ENCODE measurements around the gene CHIC1.
"Not testable (repeated sequence)": the region's sequence is repeated elsewhere in the genome, so short reads cannot be mapped to it uniquely, and the experiment has no call there.

DNA sequence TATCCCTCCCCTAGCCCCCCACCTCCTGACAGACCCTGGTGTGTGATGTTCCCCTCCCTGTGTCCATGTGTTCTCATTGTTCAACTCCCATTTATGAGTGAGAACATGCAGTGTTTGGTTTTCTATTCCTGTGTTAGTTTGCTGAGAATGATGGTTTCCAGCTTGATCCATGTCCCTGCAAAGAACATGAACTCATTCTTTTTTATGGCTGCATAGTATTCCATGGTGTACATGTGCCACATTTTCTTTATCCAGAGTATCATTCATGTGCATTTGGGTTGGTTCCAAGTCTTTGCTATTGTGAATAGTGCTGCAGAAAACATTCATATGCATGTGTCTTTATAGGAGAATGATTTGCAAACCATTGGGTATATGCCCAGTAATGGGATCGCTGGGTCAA is 34.8 kb downstream of the CHIC1 start:
- TF ChIP-seq, protein P1, sequence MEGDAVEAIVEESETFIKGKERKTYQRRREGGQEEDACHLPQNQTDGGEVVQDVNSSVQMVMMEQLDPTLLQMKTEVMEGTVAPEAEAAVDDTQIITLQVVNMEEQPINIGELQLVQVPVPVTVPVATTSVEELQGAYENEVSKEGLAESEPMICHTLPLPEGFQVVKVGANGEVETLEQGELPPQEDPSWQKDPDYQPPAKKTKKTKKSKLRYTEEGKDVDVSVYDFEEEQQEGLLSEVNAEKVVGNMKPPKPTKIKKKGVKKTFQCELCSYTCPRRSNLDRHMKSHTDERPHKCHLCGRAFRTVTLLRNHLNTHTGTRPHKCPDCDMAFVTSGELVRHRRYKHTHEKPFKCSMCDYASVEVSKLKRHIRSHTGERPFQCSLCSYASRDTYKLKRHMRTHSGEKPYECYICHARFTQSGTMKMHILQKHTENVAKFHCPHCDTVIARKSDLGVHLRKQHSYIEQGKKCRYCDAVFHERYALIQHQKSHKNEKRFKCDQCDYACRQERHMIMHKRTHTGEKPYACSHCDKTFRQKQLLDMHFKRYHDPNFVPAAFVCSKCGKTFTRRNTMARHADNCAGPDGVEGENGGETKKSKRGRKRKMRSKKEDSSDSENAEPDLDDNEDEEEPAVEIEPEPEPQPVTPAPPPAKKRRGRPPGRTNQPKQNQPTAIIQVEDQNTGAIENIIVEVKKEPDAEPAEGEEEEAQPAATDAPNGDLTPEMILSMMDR (IDR thresholded peaks at IDR 0.05; ENCODE audit: low read depth, low read length) = not testable (repeated sequence)
- not testable (repeated sequence) for TF ChIP-seq POLR2A (IDR thresholded peaks at IDR 0.05; ENCODE audit: extremely low read depth, insufficient read length); MYC (IDR thresholded peaks at IDR 0.05; ENCODE audit: low read depth, low read length)
- TF ChIP-seq, protein P2, sequence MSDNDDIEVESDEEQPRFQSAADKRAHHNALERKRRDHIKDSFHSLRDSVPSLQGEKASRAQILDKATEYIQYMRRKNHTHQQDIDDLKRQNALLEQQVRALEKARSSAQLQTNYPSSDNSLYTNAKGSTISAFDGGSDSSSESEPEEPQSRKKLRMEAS (IDR thresholded peaks at IDR 0.05; ENCODE audit: low read depth, low read length) = not testable (repeated sequence)

Measured in NB4 (cell line).